Keratinocyte (primary cell): Measurements from ENCODE around the gene FMN1.

Experiments used
- CTCF ChIP-seq, 3 experiments: IDR thresholded peaks in 1 of 3; conservative IDR thresholded peaks in 1 of 3; optimal IDR thresholded peaks in 1 of 3; 2 replicates in 2 of 3; 3 replicates in 1 of 3; pipeline versions ENCODE3 to v1.5.1; 2011; ENCODE audit warnings: low read length in 3 of 3, mild to moderate bottlenecking in 3 of 3, moderate library complexity in 2 of 3, control low read depth in 1 of 3, inconsistent platforms in 1 of 3; ENCODE audit not compliant: insufficient read depth in 2 of 3; ENCODE audit errors: extremely low read depth in 1 of 3
- EZH2 ChIP-seq: IDR thresholded peaks from one replicate; pipeline ENCODE4 v1.6.1; 2012; ENCODE audit warnings: inconsistent platforms, mild to moderate bottlenecking, low read length, moderate library complexity

GRCh38 chr15:33124279-33124678 is 70.2 kb downstream of the FMN1 start:
- no peak for TF ChIP-seq EZH2
- TF ChIP-seq CTCF (optimal IDR thresholded peaks at IDR 0.05 in 1 of 3, IDR thresholded peaks at IDR 0.05 in 1 of 3, conservative IDR thresholded peaks at IDR 0.05 in 1 of 3; ENCODE audit: extremely low read depth in 1 of 3, insufficient read depth in 2 of 3, low read length in 3 of 3) = no peak
